Amygdala (tissue), 56 donors: ENCODE measurements around the gene GAK.

Experiments used
- DNase-seq, 56 donors: peaks; one replicate each; lab custom pipeline; 2025; lab: John Stamatoyannopoulos, UW

Gene GAK

DNA sequence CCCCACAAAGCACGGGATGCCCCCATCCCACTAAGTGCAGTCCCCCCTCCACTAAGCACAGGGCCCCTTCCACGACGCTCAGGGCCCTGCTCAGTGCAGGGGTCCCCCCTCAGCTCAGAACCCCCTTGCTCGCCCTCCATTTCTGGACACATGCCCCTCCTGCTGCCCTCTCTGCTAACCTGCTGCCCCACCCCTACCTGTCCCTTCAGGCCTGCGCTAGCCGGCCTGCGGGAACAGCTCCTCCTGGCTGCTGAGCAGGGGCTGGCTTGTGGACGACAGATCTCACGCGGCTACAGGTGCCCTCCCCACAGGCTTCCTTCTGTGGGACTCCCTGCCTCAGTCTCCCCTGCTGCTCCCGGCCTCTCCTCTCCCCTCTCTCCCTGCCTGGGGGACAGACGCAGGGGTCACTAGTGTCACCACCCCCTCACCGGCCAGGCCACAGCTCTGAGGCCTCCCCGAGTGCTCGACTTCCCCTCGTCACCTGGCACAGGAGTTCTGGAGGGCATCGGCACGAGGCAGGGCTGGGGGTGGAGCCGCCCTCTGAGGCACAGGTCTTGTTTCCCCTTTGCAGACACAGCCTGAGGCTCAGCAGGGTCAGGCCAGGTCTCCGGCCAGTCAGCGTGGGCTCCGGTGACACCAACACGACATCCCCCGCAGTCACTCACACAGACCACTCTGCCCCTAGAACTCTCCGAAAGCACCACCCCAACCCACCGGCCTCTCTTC is 21.6 kb downstream of the GAK start:
- no peak for DNase-seq

DNA sequence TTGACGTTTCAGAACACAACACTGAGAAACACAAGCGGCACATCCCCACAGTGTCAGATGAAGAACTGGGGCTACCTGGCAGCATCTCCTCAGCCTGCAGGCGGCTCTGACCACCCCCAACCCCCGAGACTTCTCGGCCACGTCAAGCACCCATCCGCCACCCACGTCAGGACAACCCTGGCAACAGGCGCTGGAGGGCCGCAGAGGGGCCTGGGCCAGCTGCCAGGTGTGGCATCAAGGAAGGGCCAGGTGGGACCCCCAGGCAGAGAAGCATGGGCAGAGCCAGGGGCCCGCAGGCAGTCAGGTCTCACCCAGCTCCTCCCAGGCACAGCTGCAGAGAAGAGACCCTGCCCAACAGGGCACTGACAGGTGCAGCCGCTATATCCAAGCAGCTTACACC is 22.3 kb downstream of the GAK start:
- no peak for DNase-seq

DNA sequence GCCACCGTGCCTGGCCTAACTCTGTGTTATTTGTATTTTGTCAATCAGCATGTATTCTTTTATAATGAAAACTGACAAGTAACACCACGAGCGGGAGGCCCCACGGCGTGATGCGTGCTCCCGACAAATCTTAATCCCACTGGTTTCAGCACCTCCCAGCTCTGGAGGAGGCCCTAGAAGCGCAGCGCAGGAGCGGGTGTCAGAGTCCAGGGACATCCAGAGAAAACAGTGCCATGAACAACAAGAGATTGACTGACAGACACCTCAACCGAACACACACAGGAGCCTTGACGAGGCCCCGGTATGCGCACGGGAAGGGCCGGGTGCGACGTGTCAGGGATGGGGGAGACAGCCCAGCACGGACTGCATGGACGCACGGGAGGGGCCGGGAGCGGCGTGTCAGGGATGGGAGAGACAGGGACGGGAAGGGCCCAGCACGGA is 23.0 kb downstream of the GAK start:
- DNase-seq: no peak

DNA sequence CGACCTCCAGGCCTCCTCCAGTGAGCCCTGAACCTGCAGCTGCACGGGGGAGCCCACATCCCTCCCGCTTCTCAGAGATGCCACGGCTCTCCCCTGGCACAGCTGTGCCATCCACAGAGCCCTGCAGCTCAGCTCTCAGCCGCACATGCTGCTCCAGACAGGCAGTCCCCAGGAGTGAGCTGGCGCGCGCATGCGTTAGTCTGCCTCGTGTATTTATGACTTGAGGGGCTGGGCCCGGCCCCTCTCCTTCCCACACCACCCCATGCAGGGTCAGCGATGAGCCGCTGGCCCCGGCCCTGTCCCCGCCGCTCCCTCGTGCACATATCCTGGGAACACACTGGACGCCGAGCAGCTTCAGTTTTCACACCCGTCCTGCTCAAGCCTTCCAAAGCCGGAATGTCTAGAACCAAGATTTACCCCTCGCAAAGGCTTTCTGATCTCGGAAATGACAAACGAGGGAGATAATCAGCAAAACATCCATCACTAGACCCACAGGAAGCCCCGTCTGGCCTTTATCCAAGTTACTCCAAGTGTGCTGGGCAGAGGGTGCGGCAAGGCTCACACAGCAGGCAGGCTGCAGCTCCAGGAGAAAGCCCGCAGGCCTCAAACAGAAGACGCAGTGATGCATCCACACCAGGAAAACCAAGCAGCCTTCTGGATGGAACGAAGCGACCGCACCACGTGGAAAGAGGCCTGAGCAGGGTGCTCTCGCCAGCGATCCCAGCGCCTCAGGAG is 24.3 kb downstream of the GAK start:
- no peak for DNase-seq

DNA sequence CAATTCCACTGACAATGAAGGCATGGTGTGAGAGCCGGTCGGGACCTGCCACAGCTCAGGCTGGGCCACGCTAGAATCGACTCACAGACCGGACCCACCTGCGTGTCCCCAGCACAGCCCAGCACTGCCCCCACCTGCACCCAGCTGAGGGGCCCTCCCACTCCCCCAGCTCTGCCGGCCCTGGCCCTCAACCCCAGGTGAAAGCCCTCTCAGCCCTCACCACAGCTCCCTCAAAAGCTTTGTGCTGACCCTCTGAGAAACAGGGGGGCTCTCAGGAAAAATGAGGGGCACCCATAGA is 25.1 kb downstream of the GAK start:
- DNase-seq: no peak

DNA sequence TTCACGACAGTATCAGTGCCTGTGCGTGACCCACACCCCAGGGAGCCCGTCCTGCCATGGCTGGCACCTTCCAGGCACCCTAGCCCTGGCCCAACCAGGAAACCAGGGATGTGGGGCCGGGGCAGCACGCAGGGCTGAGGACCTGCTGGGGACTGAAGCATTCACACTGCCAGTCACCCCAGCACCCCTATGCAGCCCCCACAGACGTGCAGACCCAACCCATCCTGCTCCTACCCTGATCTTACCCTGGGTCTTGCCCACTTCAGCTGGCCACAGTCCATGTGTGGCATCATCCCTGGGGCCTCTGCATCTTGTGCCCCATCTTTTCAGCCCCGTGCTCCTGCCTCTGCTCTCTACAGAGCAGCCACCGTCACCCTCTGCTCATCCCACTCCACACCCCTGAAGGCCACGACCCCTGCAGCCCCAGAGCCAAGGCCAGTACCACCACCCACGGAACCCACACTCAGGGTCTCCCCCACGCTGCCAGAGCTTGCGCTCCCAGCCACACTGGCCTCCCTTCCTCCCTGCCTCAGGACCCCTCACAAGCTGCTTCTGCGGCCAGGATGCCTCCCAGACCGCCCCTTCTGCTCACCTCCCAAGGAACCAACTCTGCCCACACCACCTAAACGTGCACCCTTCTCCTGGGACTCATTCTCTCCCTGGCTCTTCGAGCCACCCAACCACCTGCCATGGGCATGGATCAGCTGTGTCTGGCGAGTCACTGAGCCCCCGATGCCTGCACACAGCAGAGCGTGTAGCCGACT is 25.6 kb downstream of the GAK start:
- no peak for DNase-seq

DNA sequence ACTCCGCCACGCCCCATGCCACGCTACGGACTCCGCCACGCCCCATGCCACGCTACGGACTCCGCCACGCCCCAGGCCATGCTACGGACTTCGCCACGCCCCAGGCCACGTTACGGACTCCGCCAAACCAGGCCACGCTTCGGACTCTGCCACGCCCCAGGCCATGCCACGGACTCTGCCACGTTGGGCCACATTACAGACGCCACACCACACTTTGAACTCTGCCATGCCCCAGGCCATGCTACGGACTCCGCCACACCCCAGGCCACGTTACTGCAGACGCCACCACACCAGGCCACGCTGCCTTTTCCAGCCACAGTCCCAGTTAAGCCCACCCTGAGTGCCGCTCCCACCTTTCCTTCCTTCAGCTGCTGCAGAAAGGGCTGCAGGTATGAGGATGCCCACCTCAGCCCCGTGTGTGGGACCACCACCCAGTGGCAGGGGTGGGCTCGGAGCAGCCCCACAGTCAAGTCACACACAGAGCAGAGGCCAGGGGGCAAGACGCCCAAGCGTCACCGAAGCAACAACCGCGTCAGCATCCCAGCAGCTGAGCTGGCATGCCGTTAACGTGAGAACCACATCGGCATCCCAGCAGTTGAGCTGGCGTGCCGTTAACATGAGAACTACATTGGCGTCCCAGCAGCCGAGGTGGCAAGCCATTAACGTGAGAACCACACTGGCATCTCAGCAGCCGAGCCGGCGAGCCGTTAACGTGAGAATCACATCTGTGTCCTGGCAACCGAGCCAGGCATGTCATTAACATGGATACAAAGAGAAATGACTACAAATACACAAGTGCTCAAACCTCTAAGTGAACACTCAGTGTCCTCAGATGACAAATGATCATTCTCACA is 26.4 kb downstream of the GAK start:
- DNase-seq: no peak

DNA sequence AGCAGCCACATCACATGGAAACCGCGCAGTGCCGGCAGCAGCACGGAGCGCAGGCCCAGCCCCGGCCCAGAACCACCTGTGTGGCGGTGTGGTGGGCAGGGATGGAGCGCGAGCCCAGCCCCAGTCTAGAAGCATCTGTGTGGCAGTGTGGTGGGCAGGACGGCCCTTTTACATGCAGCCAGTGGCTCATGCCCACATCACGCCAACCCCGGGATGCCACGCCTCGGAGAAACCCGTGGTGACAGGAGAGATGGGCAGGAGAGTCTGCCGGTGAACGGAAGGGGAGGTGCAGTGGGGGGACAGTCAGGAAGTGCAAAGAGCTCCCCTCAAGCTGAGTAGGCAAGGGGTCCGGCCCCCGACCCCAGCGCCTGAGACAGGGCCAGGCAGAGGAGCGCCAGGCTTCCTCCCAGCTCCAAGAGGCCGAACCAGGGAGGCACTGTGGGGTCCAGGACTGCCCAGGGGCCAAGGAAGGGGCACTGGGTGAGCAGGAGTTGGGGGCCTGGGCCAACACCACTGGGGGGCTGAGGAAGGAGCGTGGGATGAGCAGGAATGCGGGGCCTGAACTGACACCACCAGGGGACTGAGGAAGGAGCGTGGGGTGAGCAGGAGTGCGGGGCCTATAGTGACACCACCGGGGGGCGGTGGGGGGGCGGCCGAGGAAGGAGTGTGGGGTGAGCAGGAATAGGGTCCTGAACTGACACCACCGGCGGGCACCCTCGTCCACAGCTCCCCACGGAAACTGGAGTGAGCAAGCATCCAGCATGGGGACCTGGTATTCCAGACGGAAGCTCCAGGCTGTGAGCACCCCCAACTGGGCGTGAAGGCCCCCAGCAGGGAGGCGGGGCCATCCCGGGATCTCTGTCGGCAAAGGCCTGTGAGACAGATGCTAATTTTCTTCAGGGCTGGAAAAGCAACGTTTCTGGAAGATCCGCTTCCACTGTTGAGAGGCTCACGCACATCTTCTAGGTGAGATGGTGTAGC is 28.8 kb downstream of the GAK start:
- DNase-seq: no peak

DNA sequence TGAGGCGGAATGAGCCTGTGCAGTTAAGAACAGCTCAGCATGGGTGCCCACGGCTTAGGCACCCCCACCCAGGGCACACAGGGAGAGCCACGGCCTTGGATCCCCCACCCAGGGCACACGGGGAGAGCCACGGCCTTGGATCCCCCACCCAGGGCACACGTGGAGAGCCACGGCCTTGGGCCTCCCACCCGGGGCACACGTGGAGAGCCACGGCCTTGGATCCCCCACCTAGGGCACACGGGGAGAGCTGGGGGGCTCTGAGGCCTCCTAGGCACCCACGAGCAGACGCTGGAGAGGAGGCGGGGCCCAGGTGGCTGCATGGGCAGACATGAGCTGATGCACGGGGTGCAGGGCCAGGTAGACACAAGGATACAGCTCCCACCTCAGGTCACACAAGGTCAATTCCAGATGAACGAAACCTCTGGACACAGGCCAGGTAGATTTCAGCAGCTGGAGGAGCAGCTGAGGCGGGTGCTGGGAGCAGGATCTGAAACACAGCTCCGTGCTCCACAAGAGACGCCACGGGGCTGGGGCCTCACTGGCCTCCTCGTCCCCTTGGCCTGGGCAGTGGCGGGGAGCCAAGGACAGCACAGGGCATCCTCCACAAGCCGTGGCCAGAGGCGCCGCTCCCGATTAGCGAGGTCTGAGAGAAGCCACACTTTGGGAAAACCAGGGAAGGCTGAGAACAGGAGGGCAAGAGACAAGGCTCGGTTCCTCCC is 30.8 kb downstream of the GAK start:
- DNase-seq: no peak

DNA sequence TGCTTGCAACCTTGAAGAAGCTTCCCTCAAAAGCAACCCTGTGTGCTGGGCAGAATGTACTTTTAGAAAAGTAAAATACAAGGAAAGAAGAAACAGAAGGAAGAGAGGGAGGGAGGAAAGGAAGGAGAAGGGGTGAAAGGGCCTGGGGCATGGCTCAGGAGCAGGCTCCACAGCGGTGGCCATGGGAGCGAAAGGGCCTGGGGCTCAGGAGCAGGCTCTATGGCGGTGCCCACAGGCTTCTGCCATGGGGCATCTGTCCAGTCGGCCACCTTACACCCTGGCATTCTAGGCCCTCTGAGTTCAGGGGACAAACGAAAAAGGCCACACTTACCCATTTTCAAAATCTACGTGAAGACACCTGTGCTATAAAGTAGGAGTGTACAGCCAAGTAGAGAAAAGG is 31.4 kb downstream of the GAK start:
- DNase-seq: no peak

DNA sequence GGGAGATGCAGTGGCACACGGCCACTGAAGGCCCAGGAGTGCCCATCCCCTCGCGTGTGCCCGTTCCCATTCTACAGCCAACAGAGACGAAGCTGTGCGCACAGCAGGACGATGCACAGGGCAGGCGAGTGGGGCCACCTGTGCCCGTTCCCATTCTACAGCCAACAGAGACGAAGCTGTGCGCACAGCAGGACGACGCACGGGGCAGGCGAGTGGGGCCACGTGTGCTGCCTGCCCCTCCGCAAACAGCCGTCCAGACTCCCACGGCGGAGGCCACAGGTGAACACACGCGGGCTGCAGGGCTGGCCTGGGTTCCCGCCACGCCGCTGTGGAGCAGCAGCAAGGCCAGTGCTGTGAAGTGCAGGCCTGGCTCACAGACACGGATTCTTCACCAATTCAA is 32.0 kb downstream of the GAK start:
- DNase-seq: no peak

DNA sequence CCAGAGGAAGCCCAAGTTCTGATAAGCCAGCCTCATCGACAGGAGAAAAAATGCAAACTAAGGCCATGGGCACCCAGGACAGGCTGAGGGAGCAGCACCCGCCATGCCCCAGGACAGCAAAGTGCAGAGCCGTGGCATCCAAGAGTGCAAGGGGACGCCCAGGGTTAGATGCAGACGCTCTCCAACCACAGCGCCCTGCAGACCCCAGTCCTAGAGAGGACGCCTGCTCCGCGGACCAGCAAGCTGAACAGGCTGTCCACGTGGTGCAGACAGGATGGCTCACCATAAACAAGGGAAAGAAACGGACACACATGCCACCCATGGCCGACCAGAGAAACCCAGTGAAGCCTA is 32.6 kb downstream of the GAK start:
- DNase-seq: no peak

DNA sequence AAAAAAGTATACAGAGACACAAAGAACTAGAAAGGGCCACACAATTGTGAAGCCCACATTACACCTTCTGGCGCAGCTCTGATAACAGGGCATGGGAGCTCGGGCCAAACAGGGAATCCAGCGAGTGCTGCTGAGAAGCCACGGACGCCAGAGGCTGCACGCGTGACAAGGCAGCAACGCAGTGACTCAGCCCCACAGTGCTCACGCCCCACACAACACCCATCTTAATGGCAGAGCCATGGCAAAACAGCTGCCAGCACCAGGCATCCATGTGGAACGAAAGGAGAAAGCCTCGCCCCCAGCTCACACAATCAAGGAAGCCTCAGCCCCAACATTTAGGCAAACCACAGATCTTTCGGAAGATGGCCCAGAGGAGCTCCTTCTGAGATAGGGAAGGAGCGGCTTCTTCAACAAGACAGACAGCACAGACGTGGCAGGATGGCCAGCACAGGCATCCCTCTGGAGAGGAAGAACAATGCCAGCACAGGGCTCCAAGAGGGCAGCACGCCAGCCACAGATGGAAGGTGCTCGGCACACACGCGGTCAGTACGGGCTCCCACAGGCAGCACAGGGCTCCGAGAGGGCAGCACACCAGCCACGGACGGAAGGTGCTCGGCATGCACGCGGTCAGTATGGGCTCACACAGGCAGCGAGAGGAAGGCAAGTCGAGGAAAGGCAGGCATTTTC is 33.1 kb downstream of the GAK start:
- peak in 9 of 56 donors; percentile 13 to 33 (median 17) for DNase-seq

DNA sequence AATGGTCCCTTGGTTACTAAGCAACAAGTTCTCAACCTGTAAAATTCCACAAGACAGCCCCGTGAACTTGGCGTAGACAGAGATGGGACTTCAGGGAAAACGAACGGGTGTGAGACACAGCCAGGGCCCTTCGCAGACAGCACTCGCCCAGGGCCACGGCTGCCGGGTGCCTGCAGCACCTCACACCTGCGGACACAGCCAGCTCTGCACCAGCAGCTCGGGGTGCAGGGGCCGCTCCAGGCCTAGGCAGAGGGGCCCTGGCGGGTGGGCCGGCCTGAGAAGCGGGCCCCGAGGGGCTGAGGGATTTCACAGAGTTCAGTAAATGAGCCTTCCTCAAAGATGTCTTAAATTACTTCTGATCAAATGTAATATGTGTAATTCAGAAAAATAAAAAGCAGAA is 34.0 kb downstream of the GAK start:
- DNase-seq: no peak

DNA sequence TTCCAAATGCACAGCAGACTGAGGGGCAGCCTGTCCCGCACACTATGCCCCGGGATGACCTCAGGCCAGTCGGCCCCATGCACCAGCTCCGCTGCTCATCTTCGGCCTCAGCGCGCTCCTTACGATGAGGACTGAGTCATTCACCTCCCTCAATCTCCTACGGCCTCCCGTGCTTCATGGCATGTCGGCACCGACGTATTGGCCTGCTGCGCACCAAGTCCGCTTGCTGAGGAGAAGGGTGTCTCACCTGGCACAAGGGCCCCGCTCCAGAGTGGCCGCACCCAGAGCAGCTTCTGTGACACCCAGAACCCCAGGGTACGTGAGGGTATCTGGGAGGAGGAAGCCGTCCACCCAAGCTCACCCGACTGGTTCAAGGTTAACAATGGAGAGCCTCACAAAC is 35.5 kb downstream of the GAK start:
- DNase-seq: no peak

DNA sequence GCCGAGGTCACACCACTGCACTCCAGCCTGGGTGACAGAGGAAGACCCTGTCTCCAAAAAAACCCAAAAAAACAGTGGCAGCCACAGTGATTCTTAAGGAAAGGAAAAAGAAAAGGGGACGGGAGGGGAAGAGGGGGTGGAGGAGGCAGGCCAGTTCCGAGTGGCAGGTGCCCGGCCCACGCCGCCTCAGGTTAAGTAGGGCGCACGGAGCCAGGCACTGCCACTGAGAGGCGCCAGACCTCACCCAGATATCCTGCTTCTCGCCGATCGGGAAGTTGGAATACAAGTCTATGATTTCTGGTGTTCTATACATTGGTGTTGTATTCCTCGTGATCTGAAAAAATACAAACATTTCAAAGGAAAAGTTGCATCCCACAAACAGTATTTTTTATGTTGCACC is 35.9 kb downstream of the GAK start:
- DNase-seq: no peak

DNA sequence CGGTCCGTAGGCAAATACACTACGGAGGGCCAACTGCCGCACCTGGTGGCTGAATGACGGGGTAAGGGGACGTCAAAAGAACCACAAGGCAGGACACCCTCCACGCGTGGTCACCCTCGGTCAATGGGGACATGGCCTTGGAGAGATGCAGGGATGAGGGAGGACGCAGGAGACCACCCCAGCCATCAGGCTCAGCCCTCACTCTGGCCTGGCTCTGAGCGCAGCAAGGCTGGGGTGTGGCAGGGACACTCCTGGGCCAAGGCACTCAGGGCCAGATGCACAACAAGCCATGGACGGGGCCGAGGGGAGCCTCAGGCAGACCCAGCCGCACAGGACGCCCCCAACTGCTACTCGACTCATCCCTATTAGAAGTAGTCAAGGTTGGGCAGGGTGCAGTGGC is 36.5 kb downstream of the GAK start:
- no peak for DNase-seq

DNA sequence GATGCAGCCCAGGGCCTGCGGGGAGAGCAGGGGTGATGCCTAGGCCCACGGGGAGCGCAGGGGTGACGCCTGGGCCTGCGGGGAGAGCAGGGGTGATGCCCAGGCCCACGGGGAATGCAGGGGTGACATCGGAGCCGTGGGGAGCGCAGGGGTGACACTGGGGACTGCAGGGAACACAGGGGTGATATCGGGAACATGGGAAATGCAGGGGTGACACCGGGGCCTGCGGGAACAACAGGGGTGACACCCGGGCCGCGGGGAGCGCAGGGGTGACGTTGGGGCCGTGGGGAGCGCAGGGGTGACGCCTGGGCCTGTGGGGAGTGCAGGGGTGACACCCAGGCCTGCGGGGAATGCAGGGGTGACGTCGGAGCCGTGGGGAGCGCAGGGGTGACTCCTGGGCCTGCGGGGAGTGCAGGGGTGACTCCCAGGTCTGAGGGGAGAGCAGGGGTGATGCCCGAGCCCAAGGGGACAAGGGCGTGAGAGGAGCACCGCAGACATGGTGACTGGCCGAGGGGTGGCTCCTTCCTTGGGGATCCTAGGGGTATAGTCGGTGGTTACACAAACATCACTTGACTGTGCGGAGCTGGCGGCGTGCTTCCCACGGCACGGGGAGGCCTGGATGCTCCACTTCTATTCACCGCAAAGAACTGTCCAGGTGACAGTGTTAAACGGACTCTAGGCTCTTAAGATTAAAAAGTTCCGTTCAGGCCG is 38.0 kb downstream of the GAK start:
- DNase-seq: no peak
